Hepatocyte (in vitro differentiated cells): ENCODE results near the gene TBC1D5. TPM values are rescaled to one million over a fixed set of nuclear protein-coding genes. Genes with fewer than 3 reads are reported as not detected.

Experiments
- DNase-seq: peaks from one replicate; pipeline ENCODE4 v3.0.0-alpha.2; 2016; ENCODE audit warnings: low spot score
- H2AFZ ChIP-seq: fragments of 200-600 bp; sonication (generic); 2 replicates; pipeline ENCODE4 v1.6.0; 2016; ENCODE audit warnings: antibody characterized with exemption, mild to moderate bottlenecking
- H3K27ac ChIP-seq: fragments of 200-600 bp; sonication (generic); 2 replicates; pipeline ENCODE4 v1.5.1; 2016; ENCODE audit warnings: mild to moderate bottlenecking
- H3K27me3 ChIP-seq: fragments of 200-600 bp; sonication (generic); 2 replicates; pipeline ENCODE4 v1.6.1; 2016
- H3K36me3 ChIP-seq: fragments of 200-600 bp; sonication (generic); replicated peaks from 2 replicates; pipeline ENCODE4 v1.5.1; 2016; ENCODE audit warnings: low read depth; ENCODE audit not compliant: insufficient read depth
- H3K4me1 ChIP-seq: fragments of 200-600 bp; sonication (generic); 2 replicates; pipeline ENCODE4 v1.5.1; 2016; ENCODE audit warnings: mild to moderate bottlenecking, moderate library complexity; ENCODE audit not compliant: insufficient read depth
- H3K4me2 ChIP-seq: fragments of 200-600 bp; sonication (generic); 2 replicates; pipeline ENCODE4 v1.6.0; 2016
- H3K4me3 ChIP-seq: fragments of 200-600 bp; sonication (generic); 2 replicates; pipeline ENCODE4 v1.5.1; 2016; ENCODE audit warnings: mild to moderate bottlenecking
- H3K79me2 ChIP-seq: fragments of 200-600 bp; sonication (generic); 2 replicates; pipeline ENCODE4 v1.6.0; 2017; ENCODE audit warnings: mild to moderate bottlenecking
- H3K9me2 ChIP-seq: fragments of 200-600 bp; sonication (generic); replicated peaks from 2 replicates; pipeline ENCODE4 v1.6.0; 2017; ENCODE audit warnings: mild to moderate bottlenecking; ENCODE audit not compliant: insufficient read depth
- H3K9me3 ChIP-seq: fragments of 200-600 bp; sonication (generic); 2 replicates; pipeline ENCODE4 v1.5.1; 2016; ENCODE audit warnings: low read depth, mild to moderate bottlenecking
- H4K20me1 ChIP-seq: fragments of 200-600 bp; sonication (generic); 2 replicates; pipeline ENCODE4 v1.6.0; 2016; ENCODE audit warnings: mild to moderate bottlenecking; ENCODE audit not compliant: insufficient read depth, poor library complexity, severe bottlenecking
- CTCF ChIP-seq: fragments of 200-600 bp; sonication (generic); IDR thresholded peaks from 2 replicates; pipeline ENCODE4 v1.5.1; 2016; ENCODE audit warnings: antibody characterized with exemption, mild to moderate bottlenecking; ENCODE audit not compliant: poor library complexity
- EZH2 ChIP-seq: fragments of 200-600 bp; sonication (generic); IDR thresholded peaks from 2 replicates; pipeline ENCODE4 v1.6.1; 2016; ENCODE audit warnings: antibody characterized with exemption, mild to moderate bottlenecking, borderline replicate concordance
- EZH2phosphoT487 ChIP-seq: fragments of 200-600 bp; sonication (generic); IDR thresholded peaks from one replicate; pipeline ENCODE4 v1.6.1; 2018; ENCODE audit warnings: antibody characterized with exemption, mild to moderate bottlenecking, low read depth, moderate library complexity; ENCODE audit not compliant: unreplicated experiment, severe bottlenecking
- WGBS: methylation state at CpG from one replicate; pipeline ENCODE4 v1.1.6; 2016; ENCODE audit warnings: low lambda C conversion rate; ENCODE audit errors: missing lambda C conversion rate; 5-methylcytosine and 5-hydroxymethylcytosine counted together
- polyA plus RNA-seq: library from polyadenylated mRNA; unstranded; fragments of >200 nt; fragmentation: Nextera tagmentation; extraction: Ambion mirVana; gene quantifications from 2 replicates; pipeline ENCODE4 v1.2.1, GENCODE V29; 2016
- total RNA-seq: library from RNA; depleted of rRNA; stranded (reverse); fragments of >200 nt; gene quantifications from 2 replicates; pipeline ENCODE4 v1.2.3, GENCODE V29; 2014

Gene TBC1D5
- total and polyA plus RNA-seq, 2 experiments from 2014 or later = 17.0 to 64.2 TPM

GRCh38 chr3:17315897-17316296, 426.5 kb downstream of the TBC1D5 start:
- WGBS = 93% methylated on average over 3 of the region's 3 CpGs
- Histone ChIP-seq H3K4me3 (no peak overlapping the region), H3K9me2 (no peaks in the 10 kb centered on the region), H3K27ac (no peak overlapping the region), H3K4me1 (no peaks in the 10 kb centered on the region), H4K20me1 (no peaks in the 10 kb centered on the region), H3K79me2 (no peaks in the 10 kb centered on the region), H3K27me3 (no peaks in the 10 kb centered on the region), H3K36me3 (no peaks in the 10 kb centered on the region), H2AFZ (no peak overlapping the region), H3K9me3 (no peaks in the 10 kb centered on the region), H3K4me2 (no peak overlapping the region)
- DNase-seq = no peak
- no peak for TF ChIP-seq CTCF
- no peak for TF ChIP-seq EZH2
- TF ChIP-seq EZH2phosphoT487 = no peak

- Histone ChIP-seq H3K9me2 (no peaks in the 10 kb centered on the region), H3K27ac (no peak overlapping the region), H4K20me1 (no peaks in the 10 kb centered on the region), H3K79me2 (no peaks in the 10 kb centered on the region), H3K9me3 (no peaks in the 10 kb centered on the region), H3K4me1 (no peaks in the 10 kb centered on the region), H2AFZ (no peak overlapping the region), H3K27me3 (no peaks in the 10 kb centered on the region), H3K4me3 (no peak overlapping the region), H3K4me2 (no peak overlapping the region), H3K36me3 (no peaks in the 10 kb centered on the region)
- TF ChIP-seq CTCF (no peak), EZH2phosphoT487 (no peak), EZH2 (no peak)
- DNase-seq = no peak
Measured at GRCh38 chr3:17314171-17314570, 428.3 kb downstream of the TBC1D5 start.

DNA sequence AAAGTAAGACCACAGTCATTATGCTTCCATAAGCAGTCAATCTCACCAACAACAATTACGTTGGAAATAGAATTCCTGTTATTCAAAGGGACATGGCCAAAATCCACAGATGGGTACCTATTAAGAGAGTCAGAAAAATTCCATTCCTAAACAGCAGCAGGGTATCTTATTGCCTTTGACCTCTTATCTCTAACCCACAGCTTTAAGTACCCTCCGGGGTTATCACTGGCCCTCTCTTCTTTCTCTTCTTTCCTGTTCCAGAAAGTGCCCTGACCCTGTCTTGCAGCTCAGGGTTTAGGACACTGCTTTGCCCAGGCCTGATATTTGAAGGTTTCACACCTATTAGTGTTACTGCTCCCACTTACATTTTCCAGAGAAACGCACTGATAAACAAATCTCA, 428.7 kb downstream of the TBC1D5 start:
- Histone ChIP-seq H3K9me2 (no peaks in the 10 kb centered on the region), H2AFZ (no peak overlapping the region), H3K27me3 (no peaks in the 10 kb centered on the region), H3K9me3 (no peaks in the 10 kb centered on the region), H3K27ac (no peak overlapping the region), H3K4me3 (no peak overlapping the region), H3K36me3 (no peaks in the 10 kb centered on the region), H4K20me1 (no peaks in the 10 kb centered on the region), H3K4me2 (no peak overlapping the region), H3K4me1 (no peaks in the 10 kb centered on the region), H3K79me2 (no peaks in the 10 kb centered on the region)
- DNase-seq = no peak
- TF ChIP-seq EZH2 = no peak
- WGBS = 43% methylated on average over 3 of the region's 3 CpGs

- Histone ChIP-seq H3K4me2 (no peak overlapping the region), H3K79me2 (no peaks in the 10 kb centered on the region), H2AFZ (no peak overlapping the region), H3K4me1 (no peaks in the 10 kb centered on the region), H3K27me3 (no peaks in the 10 kb centered on the region), H3K27ac (no peak overlapping the region), H3K4me3 (no peak overlapping the region), H3K36me3 (no peaks in the 10 kb centered on the region), H3K9me3 (no peaks in the 10 kb centered on the region), H4K20me1 (no peaks in the 10 kb centered on the region), H3K9me2 (no peaks in the 10 kb centered on the region)
- TF ChIP-seq CTCF (no peak), EZH2 (no peak), EZH2phosphoT487 (no peak)
- DNase-seq = no peak
Measured at GRCh38 chr3:17310983-17311382, 431.4 kb downstream of the TBC1D5 start.
